PFSK-1 (cell line): ENCODE data around the gene MACROD1.

Experiments
- FOXP2 ChIP-seq: optimal IDR thresholded peaks from 2 replicates; pipeline ENCODE3; 2011; ENCODE audit warnings: borderline replicate concordance, control low read depth, inconsistent platforms; ENCODE audit not compliant: insufficient read depth; ENCODE audit errors: extremely low read length, extremely low read depth
- POLR2AphosphoS5 ChIP-seq: IDR thresholded peaks from 2 replicates; pipeline ENCODE4 v1.6.1; 2012; ENCODE audit warnings: low read depth, mild to moderate bottlenecking, control low read depth, low read length, moderate library complexity
- SIN3A ChIP-seq: IDR thresholded peaks from 2 replicates; pipeline ENCODE4 v1.6.1; 2012; ENCODE audit warnings: mild to moderate bottlenecking, low read length, moderate library complexity, borderline replicate concordance; ENCODE audit not compliant: insufficient read depth
- TAF1 ChIP-seq: IDR thresholded peaks from 2 replicates; pipeline ENCODE4 v1.6.1; 2012; ENCODE audit warnings: low read length, control low read depth, borderline replicate concordance; ENCODE audit not compliant: insufficient read depth
- TF ChIP-seq, protein P1 (sequence below), 2 experiments: IDR thresholded peaks; 2 replicates each; pipeline versions ENCODE4 v1.6.1 to v1.8.0; 2011 to 2012; ENCODE audit warnings: low read depth in 2 of 2, low read length in 2 of 2, control low read depth in 1 of 2, inconsistent platforms in 1 of 2, mild to moderate bottlenecking in 1 of 2, moderate library complexity in 1 of 2; ENCODE audit not compliant: insufficient read depth in 1 of 2

Gene MACROD1

DNA sequence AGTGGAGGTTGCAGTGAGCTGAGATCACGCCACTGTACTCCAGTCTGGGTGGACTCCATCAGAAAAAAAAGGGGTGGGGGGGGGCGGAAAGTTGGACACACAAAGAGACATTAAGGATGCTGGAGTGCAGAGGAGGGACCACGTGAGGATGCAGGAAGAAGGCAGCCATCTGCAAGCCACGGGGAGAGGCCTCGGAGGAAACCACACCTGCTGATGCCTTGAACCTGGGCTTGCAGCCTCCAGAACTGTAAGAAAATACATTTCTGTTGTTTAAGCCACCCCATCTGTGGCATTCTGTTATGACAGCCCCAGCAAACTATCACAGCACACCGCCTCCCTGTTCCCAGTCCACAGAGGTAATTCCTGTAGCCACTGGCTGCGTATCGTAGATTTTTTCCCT lies 10.8 kb upstream of the MACROD1 start:
- TF ChIP-seq SIN3A, result no peak
- TF ChIP-seq TAF1, result no peak
- TF ChIP-seq, protein P1, sequence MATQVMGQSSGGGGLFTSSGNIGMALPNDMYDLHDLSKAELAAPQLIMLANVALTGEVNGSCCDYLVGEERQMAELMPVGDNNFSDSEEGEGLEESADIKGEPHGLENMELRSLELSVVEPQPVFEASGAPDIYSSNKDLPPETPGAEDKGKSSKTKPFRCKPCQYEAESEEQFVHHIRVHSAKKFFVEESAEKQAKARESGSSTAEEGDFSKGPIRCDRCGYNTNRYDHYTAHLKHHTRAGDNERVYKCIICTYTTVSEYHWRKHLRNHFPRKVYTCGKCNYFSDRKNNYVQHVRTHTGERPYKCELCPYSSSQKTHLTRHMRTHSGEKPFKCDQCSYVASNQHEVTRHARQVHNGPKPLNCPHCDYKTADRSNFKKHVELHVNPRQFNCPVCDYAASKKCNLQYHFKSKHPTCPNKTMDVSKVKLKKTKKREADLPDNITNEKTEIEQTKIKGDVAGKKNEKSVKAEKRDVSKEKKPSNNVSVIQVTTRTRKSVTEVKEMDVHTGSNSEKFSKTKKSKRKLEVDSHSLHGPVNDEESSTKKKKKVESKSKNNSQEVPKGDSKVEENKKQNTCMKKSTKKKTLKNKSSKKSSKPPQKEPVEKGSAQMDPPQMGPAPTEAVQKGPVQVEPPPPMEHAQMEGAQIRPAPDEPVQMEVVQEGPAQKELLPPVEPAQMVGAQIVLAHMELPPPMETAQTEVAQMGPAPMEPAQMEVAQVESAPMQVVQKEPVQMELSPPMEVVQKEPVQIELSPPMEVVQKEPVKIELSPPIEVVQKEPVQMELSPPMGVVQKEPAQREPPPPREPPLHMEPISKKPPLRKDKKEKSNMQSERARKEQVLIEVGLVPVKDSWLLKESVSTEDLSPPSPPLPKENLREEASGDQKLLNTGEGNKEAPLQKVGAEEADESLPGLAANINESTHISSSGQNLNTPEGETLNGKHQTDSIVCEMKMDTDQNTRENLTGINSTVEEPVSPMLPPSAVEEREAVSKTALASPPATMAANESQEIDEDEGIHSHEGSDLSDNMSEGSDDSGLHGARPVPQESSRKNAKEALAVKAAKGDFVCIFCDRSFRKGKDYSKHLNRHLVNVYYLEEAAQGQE (IDR thresholded peaks at IDR 0.05; ENCODE audit: insufficient read depth in 1 of 2, low read depth in 2 of 2, low read length in 2 of 2), result no peak
- TF ChIP-seq POLR2AphosphoS5, result no peak
- TF ChIP-seq FOXP2, result no peak

DNA sequence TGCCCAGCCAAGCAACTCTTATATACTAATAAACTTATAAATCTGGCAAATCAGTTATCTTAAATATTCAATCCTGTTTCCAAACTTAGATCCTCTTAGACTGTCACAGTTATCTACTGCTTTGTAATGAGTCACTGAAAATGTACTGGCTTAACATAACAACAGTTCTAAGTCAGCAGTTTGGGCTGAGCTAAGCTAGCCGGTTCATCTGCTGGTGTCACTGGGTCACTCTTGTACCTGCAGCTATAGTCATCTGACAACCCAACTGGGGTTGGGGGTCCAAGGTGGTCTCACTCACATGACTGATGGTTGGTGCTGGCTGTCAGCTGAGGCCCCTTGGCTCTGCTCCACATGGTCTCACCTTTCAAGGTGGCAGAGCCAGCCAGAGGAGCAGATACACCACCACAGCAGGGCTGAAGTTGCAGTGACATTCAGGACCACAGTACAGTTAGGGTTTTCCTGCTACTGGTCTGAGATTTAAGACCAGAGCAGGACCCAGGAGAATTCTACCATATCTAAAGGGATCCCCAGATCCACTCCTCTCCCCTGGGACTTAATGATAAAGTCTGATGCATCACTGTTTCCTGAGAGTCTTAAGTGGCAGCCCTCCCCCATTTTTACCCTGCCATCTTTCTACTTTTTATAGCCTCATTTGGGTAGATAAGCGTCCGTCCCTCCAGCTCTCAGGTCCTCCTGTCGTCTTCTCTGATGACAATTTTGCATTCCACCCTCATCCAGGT lies 7.9 kb upstream of the MACROD1 start:
- TF ChIP-seq SIN3A (no peak), TAF1 (no peak), FOXP2 (no peak), POLR2AphosphoS5 (no peak)
- TF ChIP-seq, protein P1 (IDR thresholded peaks at IDR 0.05; ENCODE audit: insufficient read depth in 1 of 2, low read depth in 2 of 2, low read length in 2 of 2), result no peak

DNA sequence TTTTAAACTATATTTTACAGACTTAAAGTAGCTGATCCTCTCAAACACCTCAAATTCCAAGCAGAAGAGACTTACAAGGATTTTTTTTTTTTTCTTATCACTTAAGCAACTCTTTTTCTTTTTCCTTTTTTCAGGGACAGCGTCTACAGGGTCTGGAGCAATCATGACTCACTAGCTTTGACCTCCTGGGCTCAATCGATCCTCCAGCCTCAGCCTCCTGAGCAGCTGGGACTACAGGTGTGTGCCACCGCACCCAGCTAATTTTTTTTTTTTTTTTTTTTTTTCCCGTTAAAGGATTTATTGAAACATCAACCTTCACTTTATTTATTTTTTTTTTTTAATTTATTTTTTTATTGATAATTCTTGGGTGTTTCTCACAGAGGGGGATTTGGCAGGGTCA lies 4.5 kb upstream of the MACROD1 start:
- TF ChIP-seq, protein P1 (IDR thresholded peaks at IDR 0.05; ENCODE audit: insufficient read depth in 1 of 2, low read depth in 2 of 2, low read length in 2 of 2), result no peak
- no peak for TF ChIP-seq TAF1
- no peak for TF ChIP-seq SIN3A
- no peak for TF ChIP-seq FOXP2
- TF ChIP-seq POLR2AphosphoS5, result no peak

DNA sequence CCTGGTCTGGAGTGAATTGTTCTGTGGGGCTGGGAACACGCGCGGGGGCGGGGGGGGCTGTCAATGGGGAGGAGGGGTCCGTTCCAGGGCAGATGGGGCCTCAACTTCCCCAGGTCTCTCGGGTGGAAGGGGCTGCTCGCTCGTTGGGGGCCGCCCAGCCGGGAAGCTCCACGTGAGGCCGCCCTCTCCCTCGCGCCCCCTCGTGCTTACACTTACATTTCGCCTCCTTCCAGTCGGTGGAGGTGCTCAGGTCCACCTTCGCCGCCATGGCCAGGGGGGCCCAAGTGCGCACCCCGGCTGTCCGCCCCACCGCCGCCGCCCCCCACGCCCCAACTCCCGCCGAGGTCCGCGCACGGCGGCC lies 452 bp downstream of the MACROD1 start:
- TF ChIP-seq POLR2AphosphoS5, result no peak
- no peak for TF ChIP-seq SIN3A
- TF ChIP-seq, protein P1 (IDR thresholded peaks at IDR 0.05; ENCODE audit: insufficient read depth in 1 of 2, low read depth in 2 of 2, low read length in 2 of 2), result no peak
- no peak for TF ChIP-seq FOXP2
- no peak for TF ChIP-seq TAF1
